HFF-Myc (cell line): ENCODE measurements around the gene PTGES3L.

Experiments used
- DNase-seq: peaks from one replicate; pipeline ENCODE4 v3.0.0-alpha.2; 2011; ENCODE audit warnings: low read depth; ENCODE audit errors: extremely low read depth
- H3K4me3 ChIP-seq: replicated peaks from 2 replicates; pipeline ENCODE4 v1.5.1; 2011; ENCODE audit warnings: low read depth, mild to moderate bottlenecking, control low read depth, low read length
- CTCF ChIP-seq: IDR thresholded peaks from 2 replicates; pipeline ENCODE4 v1.5.1; 2012; ENCODE audit warnings: mild to moderate bottlenecking, low read depth, low read length, control low read depth; ENCODE audit errors: missing control alignments

The PTGES3L gene

DNA sequence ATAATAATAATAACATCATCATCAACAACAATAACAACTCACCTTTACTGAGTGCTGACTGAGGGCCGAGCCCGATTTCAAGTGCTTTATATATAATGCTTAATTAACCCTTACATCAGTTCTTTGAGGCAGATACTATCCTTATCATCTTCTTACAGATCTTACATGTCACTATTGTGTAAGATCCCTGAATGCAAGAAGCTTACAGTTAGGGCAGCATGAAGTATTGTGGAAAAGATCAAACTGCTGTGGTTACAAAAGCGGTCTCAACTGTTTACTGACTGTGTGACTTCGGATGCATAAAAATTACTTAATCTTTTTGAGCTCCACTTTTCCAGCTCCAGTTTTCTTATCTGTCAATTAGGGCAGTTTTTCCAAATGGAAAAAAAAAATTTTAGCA is 39.1 kb upstream of the PTGES3L start:
- H3K4me3 ChIP-seq = no peak overlapping the region
- TF ChIP-seq CTCF = no peak
- DNase-seq = no peak

- no peak for DNase-seq
- no peak for TF ChIP-seq CTCF
- H3K4me3 ChIP-seq = no peak overlapping the region
Measured at GRCh38 chr17:43018008-43018853, 38.4 kb upstream of the PTGES3L start.

DNA sequence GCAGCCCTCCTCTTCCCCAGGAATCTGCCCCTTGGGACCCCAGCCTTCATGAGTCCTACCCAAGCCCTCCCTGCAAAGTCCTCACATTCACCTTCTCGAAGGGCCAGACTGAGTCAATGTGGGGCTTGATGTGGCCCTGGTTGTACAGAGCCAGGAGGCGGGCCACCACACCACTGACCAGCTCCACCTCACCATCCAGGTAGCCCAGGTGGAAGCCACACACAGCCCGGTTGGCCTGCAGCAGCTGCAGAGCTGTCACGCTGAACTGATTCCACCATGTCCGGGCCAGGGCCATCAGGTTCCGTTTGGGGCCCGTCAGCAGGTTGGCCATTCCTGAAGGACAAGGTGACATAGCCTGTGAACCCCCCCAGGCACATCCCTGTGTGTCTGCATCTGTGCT is 36.3 kb upstream of the PTGES3L start:
- no peak for TF ChIP-seq CTCF
- H3K4me3 ChIP-seq = no peak overlapping the region
- DNase-seq = no peak

DNA sequence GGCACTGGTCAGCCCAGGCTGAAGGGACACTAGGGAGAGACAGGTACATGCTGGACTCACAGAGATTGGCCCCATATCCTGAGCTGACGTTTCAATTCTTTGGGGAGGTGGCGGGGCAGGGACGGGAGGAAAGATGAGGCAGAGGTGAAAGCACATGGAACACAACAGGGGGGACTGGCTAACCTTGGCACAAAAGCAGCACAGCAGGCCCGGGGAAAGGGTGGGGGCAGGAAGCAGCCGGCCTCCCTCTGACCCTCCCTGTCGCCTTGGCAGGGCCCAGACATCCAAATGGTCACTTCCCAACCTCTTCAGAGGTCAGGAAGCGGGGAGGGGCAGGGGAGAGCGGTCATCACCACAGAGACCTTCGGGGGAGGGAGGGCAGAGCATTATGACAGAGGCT is 35.7 kb upstream of the PTGES3L start:
- DNase-seq = no peak
- no peak overlapping the region for H3K4me3 ChIP-seq
- no peak for TF ChIP-seq CTCF

DNA sequence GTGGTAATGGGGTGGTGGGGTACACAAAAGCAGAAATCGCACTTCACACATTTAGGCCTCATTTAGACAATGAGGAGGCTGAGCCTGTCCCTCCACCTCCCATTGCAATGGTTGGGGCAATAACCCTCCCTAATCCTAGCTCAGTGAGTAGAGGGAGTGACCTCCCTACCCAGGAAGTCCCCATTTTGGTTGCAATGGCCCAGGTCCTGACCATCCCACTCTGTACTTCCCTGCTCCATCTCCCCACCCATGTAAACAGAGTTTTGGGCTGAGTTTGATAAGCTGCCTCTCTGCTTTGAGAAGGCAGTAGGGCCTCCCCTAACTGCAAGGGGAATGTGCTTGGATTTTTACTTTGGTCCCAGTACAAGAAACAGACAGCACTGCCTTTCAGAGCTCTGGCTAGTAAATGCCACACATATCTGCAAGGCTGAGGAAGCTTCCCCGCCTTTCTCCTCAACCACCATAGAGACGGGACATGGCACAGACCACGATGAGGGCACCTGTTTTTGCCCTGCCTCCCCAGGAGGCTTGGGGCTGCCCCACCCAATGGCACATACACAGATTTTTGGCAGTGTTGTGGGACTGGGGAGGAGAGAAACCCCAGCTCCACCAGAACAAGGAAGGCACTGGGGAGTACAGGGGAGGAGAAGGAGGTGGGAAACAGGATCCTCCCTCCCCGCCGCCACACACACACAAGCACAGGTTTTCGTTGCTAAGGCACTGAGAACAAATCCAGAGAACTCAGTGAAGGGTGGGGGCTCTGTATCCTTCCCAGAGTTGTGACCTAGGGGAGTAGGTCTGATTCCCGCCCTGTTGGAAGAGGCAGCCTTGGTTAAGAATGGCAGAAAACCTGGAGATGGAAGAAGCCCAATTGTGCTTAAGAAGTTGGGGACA is 35.0 kb upstream of the PTGES3L start:
- no peak for TF ChIP-seq CTCF
- no peak for DNase-seq
- no peak overlapping the region for H3K4me3 ChIP-seq

DNA sequence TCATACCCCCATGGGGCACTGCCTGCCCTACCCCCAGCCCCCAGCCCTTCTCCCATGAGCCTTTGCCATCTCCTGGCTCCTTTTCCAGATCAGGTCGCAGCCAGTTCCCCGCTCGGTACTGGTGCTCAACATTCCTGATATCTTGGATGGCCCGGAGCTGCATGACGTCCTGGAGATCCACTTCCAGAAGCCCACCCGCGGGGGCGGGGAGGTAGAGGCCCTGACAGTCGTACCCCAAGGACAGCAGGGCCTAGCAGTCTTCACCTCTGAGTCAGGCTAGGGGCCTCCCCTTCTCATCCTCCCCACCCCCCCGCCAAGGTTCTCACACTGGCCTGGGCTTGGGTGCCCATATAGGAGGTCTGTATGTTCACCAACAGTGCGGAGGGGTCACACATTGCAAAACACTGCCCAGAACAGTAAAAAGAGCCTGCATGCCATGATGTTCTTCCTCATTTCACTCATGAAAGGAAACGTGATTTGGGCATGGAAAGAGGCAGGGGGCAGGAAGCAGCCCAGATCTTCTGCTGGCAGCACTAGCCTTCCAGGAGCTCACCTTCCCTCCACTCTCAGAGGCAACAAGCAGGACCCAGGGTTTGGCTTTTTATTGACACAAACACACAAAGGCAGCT is 34.3 kb upstream of the PTGES3L start:
- TF ChIP-seq CTCF = no peak
- no peak for DNase-seq
- H3K4me3 ChIP-seq = no peak overlapping the region
